ENCODE measurements around the gene HELZ2.
"Not testable (repeated sequence)": the region's sequence is repeated elsewhere in the genome, so short reads cannot be mapped to it uniquely, and the experiment has no call there.

The HELZ2 gene

DNA sequence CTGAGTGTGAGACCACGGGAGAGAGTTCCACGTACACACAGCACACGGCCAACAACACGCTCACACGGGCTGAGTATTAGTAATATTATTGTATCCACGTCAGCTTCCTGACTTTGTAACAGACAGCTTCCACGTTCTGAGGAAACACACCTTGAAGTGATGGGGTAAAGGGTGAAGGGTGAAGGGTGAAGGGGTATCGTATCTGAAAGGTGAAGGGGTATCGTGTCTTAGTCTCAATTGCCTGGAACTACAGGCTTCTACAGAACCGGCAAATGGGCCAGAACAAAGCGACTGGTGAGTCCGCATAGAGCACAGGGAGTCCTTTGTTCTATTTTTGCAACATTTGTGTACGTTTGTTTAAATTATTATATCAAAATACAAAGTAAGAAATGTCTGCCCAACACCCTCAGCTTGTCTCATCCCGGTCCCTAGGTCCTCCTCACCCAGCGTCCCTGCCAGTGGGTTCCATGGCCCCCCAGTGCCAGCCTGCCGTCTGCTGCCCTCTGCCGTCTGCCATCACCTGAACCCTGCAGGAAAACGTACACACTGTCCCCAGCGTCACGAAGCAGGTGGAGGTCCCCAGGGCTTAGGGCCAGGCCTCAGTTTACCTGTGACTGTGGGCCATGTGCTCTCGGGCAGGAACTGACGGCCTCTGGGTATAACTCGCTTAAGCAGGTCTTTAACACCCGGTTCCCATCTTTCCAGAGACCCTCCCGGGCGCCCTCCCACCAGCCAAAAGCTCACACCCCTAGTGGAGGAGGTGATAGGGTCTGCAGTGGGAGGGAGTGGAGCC is 4.4 kb upstream of the HELZ2 start:
- no peak for DNase-seq

GRCh38 chr20:63577317-63577894 is 3.4 kb upstream of the HELZ2 start:
- no peak for DNase-seq

- no peak for DNase-seq
Measured at GRCh38 chr20:63576311-63576710, 2.3 kb upstream of the HELZ2 start.

DNA sequence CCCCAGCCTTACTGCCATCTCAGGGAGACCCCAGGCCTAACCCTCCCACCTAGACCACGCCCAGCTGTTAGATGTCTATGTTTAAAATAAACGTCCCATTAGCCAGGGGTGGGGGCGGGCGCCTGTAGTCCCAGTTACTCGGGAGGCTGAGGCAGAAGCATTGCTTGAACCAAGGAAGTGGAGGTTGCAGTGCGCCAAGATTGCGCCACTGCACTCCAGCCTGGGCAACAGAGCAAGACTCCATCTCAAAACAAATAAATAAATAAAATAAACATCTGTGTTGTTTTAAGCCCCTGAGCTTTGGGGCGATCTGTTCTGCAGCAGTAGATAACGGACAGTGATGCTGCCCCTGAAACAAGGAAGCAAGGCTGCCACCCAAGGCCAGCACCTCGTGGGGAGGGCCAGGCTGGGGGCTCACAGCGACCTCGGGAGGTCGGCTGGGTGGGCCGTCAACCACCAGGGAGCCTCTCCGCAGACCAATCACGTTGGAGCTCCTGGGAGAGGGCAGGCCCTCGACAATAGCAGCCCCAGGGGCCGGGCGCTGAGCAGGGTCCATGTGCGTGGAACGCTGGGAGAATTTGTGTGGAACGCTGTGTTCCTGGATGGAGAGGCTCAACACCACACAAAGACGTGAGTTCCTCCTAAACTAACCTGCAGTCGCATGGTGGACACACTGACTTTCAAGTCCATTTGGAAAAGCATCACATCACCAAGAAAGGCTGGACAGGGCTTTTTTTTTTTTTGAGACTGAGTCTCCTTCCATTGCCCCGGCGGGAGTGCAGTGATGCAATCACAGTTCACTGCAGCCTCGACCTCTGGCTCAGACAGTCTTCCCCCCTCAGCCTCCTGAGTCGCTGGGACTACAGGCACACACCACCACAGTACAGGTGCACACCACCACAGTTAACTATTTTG is 1.0 kb upstream of the HELZ2 start:
- no peak for DNase-seq

DNA sequence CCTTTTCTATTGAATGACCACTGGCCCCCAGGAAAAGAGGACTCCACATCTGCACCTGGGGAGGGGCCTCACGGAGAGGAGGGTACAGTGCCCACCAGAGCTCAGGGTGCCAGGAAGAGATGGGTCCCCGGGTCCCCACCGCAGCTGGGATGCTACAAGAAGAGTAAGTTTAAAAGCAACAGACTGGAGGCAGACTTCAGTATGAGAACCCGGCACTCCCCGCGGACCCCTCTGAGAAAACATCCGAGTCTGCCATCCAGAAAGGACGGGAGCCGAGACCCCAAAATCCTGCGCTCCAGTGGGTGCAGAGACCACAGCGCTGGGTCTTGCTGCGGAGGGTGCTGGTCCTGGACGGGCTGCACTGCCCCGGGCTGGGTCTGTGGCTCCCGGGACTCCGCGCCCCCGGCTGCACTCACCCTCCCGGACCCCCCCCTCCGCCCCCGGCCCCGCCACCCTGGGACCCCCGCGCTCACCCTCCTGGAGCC is 350 bp downstream of the HELZ2 start:
- no peak for DNase-seq

- DNase-seq, result no peak
Measured at GRCh38 chr20:63572788-63573646, 1.0 kb downstream of the HELZ2 start.

DNA sequence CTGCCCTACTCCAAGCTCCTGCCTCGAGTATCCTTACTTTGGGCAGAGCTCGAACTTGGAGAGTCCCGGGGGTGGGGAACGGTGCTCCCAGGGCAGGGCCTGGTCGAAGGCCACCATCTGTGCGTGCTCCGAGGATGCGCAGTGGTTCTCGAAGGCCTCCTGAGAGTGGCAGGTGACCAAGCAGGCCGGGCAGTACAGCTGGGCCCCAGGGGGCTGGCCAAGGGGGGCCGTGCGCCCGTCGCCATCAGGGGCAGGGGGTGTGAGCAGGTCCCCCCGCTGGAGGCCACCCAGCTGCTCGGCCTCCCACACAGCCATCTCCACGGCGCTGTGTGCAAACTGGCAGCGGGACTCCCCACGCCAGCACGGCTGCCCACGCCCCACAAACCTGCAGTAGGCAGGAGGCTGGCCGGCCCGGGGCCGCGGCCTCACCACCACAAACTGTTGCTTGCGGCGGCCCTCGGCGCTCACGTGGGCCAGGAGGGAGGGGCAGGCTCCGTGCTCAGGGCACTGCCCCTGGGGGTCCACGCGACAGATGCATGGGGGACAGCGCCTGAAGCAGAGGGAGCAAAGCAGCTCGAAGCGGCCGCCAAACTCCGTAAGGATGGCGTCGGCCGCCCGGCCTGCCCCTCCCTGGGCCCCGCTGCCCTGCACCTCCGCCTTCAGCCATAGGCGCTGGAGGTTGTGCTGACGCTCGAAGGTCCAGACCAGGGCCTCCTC is 1.8 kb downstream of the HELZ2 start:
- no peak for DNase-seq

DNA sequence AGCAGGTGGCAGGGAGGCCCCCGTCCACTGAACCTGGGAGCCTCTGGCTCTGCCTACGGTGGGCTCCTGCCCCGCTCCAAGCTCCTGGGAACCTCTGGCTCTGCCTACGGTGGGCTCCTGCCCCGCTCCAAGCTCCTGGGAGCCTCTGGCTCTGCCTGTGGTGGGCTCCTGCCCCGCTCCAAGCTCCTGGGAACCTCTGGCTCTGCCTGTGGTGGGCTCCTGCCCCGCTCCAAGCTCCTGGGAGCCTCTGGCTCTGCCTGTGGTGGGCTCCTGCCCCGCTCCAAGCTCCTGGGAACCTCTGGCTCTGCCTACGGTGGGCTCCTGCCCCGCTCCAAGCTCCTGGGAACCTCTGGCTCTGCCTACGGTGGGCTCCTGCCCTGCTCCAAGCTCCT is 3.0 kb downstream of the HELZ2 start:
- not testable (repeated sequence) for DNase-seq

- DNase-seq, result no peak
Measured at GRCh38 chr20:63570281-63571086, 3.6 kb downstream of the HELZ2 start.

DNA sequence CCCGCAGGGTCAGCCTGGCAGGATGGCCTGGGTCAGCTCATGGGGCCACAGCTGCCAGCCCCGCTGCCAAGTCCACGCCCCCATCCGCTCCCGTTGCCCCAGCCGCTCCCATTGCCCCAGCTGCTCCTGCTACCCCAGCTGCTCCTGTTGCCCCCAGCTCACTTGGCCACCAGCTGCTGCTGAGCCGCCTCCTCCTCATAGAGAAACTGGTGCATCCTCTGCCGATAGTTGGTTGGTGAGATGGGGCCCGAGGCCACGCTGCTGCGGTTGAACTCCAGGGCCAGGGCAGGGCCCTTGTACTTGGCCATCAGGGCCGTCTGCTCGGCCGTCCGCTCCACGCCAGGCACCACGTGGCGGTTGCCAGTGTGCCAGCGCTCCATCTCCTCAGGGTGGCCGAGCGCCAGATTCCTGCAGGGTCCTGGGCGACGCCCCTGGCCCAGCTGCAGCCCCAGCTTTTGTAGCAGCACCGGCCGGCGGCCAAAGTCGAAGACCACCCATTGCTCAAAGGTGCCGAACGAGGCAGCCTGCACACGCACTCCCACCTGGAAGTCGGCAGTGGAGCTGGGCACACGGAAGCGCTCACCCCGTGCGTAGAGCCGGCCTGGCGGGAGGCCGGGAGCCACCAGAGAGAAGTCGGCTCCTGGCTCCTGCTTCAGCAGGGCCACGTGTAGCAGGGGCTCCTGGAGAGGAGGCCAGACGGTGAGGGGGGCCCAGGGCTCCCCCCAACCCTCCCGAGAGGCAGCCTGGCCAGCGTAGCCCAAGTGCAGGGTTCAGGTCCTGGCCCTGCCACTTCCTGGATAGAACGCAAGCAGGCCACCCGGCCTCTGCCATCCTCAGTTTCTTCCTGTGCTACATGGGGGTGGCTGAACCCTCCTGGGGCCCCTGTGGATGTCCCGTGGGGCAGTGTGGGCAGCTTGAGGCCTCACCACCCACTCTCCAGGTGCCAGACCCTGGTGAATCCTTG is 4.8 kb downstream of the HELZ2 start:
- DNase-seq, result no peak

- no peak for DNase-seq
Measured at GRCh38 chr20:63568170-63568981, 5.7 kb downstream of the HELZ2 start.

DNA sequence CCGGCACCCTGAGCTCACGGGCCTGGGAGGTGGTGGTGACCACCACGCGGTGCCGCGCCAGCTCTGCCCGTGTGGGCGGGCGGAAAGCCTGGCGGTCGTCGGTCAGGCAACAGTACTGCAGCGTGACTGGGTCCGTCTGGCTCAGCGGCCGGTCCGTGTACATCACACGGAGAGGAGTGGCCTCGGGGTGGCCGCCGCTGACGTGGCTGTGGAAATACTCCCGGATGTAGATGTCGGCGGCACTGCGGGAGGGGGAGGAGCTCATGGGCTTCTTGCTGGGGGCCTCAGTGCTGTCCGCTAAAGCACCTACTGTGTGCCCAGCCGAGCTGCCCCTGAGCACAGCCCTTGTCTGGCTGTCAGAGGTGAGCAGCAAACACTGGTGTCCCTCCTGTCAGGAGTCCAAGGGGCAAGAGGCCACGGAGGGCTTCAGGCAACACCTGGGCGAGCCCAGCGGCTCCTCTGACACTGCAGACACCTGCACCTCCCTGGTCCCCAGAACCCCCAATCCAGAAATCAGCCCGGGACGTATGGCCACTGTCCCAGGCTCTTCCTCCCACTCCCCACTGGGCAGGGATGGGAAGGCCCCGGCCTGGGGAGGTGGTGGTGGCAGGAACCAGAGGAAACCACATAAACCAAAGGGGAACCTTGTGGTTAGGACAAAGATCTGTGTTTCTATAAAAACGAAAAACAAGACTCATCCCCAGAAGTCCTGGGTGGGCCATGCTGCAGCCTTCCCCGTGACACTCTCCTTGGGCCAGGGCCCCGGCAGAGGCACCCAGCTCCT is 6.5 kb downstream of the HELZ2 start:
- DNase-seq, result no peak

DNA sequence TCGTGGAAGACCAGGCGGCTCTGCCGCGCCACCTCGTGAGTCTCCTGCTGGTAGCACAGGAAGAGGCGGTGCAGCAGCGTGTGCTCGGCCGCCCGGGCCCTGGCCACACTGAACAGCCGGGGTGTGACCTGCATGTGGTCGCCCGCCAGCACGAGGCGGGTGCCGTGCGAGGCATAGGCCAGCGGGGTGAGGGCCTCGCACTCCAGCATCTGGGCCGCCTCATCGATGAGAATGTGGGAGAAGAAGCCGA is 7.0 kb downstream of the HELZ2 start:
- DNase-seq, result no peak

DNA sequence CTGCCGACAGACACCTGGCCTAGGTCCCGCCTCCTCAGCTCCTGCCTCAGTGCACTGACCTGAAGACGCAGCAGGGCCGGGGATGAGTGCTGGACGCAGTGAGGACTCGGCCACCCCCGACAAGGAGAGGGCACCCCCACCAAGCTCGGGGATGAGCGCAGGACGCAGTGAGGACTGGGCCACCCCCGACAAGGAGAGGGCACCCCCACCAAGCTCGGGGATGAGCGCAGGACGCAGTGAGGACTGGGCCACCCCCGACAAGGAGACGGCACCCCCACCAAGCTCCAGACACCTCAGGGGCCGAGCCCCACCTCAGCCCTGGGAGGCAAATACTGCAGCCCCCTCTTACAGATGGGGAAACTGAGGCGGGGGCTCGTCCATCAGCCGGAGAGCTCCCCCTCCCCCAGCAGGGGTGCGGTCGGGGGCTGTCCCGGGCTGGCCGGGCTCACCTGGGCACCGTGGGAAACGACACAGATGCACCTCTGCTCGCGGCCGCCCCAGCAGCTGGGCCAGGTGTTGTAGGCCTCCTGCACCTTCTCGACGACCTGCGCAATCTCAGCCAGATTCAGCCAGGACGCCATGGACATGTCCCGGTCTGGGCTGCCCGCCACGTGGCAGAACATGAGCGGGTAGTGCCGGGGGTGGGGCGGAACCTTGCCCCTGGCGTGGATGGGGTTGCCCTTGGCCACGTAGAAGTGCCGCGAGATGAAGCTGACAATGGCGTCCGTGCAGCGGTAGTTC is 7.5 kb downstream of the HELZ2 start:
- DNase-seq, result no peak

GRCh38 chr20:63565699-63566335 is 8.2 kb downstream of the HELZ2 start:
- no peak for DNase-seq

GRCh38 chr20:63565021-63565698 is 8.9 kb downstream of the HELZ2 start:
- DNase-seq, result no peak
